NOMO-1 treated with DMSO at 0.1 percent for 48 hours (cell line): ENCODE measurements around the gene BACE1-AS.
A peak's percentile ranks its signal among the peaks of the same experiment; 100 is the strongest.

Experiments used
- DNase-seq: peaks from one replicate; lab custom pipeline; 2025; ENCODE audit not compliant: unreplicated experiment; lab: John Stamatoyannopoulos, UW

BACE1-AS gene

DNA sequence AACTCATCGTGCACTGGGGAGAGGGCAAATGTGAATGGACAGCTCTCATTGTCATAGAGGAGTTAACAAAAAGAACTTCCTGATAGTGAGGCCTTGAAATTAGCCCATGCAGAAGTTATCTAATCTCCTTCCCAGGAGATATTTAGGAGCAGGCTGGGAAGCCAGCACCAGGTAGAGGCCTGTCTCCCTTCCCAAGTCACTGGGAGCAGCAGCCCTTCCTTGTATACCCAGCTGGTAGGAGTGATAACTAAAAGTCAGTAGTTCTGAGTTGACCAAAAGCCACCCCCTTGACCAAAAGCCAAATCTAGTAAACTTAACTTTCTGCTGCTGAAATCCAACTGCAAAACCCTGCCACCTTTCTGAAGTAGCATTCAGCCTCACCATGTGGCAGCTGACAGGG lies 1.4 kb upstream of the BACE1-AS start:
- no peak for DNase-seq

DNA sequence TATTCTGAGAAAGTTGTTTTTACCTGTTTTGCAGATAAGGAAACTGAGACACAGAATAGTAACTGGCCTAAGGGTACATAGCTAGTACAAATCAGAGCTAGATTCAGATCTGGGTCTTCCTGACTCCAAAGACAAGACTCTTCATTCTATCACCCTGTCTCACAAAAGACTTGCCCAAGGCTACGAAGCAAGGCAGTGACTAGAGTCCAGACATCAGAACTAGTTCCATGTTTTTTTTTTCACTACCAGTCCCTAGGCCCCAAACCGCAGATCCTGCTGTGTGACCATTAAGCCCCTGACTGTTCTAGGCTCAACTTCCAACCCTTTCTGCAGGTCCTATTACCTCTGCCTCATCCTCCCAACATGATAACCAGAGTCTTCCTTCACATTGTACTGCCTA lies 1.5 kb downstream of the BACE1-AS start:
- no peak for DNase-seq

DNA sequence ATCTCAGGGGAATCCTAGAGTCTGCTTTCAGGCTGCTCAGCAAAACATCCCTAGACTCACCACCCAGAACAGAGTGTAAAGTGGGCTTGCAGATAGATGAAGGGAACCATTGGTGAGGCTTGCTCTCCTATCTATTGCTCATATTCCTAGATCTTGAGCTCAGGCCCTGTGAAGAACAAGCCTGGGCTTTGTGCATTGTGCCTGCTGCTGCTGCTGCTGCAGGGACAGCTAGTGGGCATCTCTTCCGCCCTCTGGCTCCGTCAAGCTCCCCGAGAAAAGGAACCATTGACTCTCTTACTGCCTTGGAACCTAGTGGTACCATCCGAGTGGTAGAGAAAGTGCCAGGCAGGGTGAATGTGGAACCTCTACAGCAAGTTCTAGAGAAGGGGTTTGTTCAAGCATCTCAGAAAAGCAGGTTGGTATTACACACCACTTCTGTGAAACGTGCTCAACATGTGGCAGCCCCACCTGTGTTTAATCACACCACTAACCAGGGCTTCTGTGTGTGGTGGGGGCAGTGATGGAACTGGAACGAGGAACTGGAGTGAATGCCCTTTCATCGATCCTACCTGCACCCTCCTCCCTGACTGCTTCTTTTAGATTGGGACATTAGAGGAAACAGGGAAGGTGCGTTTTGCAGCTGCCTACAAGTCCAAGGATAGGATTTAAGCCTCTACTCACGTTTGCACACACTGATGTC lies 4.4 kb downstream of the BACE1-AS start:
- no peak for DNase-seq

DNA sequence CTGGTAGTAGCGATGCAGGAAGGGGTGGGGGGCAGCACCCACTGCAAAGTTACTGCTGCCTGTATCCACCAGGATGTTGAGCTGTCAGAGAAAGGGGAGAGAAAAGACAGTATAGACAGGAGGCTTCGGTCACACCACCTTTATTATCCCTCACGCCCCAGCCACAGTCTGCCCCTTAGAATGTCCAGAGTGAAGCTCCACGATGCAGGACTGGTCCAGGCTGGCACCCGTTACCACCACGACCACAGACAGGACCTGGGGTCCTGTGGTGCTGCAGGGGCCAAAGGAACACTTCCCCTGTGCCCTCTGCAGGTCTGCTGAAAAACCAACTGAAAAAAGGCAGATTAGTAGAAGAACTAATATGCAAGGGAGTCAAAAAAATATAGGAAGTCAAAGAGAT lies 5.7 kb downstream of the BACE1-AS start:
- DNase-seq: no peak

DNA sequence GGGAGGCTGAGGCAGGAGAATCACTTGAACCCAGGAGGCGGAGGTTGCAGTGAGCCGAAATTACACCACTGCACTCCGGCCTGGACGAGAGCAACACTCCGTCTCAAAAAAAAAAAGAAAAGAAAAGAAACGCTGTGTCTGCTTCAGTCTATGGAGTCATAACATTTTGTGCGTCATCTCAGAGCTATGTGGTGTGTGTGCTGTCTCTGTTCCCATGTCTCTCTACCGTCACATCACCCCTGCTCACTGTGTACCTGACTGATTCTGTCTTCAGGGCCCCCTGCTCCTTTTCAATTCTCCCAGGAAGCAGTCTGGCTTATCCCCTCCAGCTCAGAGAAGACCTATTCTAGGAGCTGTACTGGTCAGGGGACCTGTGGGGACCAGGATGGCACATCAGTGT lies 7.0 kb downstream of the BACE1-AS start:
- no peak for DNase-seq

DNA sequence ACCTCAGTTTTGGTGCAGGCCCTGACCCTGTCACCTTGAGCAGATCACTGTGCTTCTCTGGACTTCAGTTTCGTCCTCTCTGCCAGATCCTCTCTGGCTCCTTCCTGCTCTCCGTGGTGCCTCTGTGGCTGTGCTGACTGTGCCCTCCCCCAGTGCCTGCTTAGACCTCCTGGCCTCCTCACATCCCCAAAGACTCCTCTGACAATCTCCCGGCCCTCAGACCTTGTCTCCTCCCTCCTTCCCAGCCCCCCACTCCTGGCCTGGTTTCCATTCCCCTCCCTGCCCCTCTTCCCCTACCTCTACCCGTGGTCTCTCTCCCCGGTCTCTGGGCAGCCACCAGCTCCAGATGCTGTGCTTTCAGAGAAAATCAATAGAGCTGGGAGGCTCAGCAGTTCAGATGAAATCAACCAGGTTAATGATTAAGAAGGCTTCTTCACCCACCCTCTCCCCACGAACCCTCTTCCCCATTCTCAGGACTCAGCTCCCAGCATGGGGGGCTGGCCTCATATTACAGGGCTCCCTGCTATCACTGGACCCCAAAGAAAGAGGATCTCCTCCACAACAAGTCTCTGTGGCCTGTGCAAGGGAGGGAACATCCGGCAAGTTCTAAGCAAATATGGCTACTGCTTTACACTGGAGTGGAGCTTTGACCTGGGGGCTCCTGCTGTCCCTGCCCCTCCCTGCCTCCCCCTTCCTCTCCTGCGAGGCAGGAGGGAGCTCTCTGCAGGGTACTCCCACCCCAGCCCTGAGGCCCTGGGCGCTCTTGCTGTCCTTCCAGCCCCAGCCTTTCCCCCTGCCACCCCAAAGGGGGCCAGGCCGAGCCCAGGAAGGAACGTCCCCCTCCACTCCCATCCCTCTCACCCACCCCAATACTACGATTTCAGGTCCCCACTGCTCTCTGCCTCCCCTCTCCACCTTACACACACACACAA lies 8.5 kb downstream of the BACE1-AS start:
- DNase-seq: no peak

DNA sequence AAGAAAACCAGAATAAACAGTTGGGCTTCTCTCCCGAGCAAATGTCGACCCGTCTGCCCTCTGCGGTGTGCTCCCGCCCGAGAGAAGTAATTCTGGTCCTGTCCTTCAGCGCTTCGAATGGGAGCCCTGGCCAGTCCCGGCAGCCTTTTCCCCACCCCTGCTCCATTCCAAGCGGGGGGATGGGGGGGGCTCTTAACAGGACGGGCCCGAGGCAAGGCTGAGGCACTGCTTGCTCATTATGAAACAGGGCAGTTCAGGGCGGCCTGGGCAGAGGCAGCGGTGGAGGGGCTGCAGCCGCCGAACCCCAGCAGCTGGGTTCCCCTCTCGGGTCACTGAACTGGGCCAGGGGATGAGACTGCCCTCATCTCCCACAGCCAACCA lies 9.1 kb downstream of the BACE1-AS start:
- DNase-seq: no peak

DNA sequence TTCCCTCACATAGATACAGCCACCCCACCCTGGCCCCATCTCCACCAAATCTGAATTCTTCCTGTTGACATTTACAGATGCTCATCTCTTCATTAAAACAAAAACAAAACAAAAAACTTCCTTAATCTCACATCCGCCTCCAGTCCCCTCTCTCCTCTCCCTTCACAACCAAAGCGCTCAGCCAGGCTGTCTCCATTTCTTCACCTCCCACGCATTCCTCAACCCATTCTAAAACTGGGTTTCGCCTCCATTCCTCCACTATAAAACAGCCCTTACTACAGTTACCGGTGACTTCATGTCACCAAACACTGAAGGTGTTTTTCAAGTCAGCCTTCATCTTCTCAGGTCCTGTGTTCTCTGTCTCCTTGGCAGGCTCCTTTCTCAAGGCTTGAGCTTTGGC lies 9.6 kb downstream of the BACE1-AS start:
- DNase-seq: no peak

DNA sequence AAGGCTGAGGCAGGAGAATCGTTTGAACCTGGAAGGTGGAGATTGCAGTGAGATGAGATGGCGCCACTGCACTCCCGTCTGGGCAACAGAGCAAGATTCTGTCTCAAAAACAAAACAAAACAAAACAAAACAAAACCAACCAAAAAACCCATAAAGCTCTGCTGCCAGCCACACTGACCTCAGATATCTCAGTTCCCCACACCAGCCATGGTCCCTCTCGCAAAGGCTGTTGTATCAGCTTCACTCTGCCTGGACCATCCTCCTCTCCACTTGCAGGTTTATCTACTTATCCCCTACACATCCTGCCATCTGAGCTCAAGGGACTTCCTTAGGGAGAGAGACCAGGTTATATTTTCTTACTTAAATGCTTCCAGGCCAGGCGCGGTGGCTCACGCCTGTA lies 11.1 kb downstream of the BACE1-AS start:
- DNase-seq: no peak

DNA sequence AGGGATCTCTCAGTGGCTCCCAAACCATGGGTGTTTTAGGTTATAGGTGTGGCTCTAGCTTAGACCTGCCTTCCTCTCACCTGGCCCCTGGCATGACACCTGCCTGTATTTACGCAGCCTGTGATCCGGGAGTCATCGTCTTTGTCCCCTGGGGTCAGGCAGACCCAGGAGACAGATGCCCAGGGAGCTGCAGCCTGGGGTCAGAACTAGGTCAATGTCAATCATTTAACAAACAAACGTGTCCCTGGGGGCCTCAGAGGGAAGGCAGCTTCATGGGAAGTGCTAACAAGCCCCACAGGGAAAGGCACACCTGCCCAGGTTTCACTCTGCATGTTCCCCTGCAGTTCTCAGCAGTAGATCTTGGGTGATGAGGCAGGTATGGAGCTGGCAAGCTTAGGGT lies 12.0 kb downstream of the BACE1-AS start:
- DNase-seq: no peak

DNA sequence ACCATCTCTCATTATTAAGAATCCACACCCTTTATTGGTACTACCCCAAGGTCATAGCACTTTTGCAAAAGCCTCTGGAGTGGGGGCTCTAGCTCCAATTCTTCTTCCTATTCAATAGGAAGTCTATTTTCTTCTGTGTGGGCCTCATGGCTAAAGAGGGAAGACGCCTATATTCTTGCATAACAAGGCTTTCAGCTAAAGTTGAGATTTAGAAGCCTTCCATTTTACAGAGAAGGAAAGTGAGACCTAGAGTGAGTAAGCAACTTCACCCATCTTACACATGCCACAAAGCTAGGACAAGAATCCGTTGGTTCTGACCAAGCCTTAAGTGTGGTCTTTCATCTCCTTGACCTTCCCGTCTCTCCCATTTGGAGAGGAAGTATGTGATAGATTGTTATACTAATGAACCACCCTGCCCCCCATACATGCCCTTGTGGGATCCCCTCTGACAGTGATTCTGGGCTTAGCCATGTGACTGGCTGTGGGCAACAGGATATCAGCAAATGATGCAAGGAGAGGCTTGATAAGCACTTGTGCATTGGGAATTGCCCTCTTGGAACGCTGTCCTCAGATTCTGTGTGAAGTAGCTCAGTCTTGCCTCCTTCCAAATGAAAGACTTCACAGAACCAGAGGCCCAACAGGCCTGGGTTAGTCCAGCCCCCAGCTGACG lies 12.6 kb downstream of the BACE1-AS start:
- peak; percentile 2 for DNase-seq

DNA sequence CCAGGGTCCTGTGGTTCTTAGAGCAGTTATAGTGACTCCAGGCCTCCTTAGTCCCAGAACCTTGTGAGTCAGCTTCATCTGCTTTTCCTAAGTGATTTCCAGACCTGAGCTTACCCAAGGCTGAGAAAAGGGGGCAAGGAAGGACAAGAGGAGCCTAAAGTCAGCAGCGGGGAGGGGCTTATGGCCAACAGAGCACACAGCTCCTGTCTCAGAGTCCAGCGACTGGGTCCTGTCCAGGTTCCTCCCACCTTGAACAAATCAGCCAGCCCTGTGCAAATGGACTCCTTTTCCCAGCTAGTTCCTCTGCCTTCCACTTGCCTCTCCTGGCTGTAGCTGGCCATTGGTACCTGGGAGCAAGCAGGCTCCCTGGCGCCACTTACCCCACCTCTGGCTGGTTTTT lies 14.0 kb downstream of the BACE1-AS start:
- DNase-seq: no peak

DNA sequence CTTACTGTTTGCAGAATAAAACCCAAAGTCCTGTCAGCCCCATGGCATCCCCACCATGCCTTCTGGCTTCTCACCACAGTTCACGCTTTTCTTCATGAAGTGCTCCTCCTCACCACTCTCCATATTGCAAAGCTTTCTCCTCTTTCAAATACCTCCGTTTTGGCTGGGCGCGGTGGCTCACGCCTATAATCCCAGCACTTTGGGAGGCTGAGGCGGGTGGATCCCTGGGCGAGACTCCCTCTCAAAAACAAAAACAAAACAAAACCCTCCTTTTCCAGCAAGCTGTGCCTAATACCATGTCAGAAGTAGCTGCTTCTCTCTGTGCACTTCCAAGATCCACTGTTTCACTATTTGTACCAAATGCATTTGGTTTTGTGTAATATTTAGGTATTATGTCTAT lies 18.2 kb downstream of the BACE1-AS start:
- no peak for DNase-seq

DNA sequence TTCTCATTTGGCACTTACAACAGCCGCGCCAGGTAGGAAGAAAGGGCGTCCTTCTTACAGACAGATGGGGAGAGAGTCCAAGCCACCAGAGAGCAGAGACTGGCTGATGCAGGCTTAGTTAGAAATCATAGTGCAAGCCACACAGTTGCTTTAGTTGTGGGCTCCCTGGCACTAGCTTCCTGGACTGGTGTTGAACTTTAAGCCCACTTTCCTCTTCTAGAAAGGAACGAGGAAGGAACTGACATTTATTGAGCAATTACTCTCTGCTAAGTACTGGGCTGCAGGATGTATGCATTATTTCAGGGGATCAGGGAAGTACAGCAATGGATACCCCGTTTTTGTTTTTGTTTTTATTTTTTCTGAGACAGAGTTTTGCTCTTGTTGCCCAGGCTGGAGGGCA lies 21.9 kb downstream of the BACE1-AS start:
- peak; percentile 60 for DNase-seq

DNA sequence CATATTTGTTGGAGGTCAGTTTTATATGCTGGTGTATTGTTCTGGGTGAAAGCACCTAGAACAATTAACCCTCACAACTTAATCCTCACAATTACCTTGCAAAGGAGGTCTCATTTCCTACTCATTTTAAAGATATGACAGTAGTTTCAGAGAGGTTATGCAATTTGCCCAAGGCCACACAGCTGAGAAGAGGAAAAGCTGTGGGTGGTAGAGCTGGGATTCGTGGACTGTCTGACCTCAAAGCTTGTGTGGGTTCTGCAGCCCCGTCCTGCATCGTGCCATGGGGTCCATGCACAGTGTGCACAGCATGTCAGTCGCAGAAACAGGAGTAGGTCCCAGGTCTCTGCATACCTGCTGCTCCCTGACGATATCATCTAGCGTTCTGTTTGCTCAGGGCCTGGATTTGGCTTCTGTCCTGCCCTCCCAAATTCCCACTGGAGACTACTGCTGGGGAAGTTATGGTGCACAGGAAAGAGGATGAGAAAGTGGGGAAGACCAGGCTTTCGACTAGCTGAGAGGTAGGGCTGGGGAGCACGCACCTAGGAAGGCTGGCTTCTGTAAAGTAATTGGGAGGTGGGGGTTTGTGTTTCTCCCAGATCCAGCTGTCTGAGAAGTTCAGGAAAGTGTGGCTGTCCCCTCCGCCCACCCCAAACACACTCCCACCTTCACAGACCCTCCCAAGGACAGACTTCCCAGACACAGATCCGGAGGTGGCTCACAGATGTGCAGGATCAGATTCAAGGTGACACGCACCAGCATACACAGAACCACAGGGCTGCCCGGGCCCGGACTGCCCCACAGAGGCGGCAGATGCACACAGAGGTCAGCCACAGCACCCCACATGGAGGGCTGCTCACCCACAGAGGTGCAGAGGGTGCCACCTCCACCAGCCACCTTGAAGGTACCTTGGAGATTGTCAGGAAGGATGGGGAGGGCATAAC lies 23.0 kb downstream of the BACE1-AS start:
- DNase-seq: no peak

DNA sequence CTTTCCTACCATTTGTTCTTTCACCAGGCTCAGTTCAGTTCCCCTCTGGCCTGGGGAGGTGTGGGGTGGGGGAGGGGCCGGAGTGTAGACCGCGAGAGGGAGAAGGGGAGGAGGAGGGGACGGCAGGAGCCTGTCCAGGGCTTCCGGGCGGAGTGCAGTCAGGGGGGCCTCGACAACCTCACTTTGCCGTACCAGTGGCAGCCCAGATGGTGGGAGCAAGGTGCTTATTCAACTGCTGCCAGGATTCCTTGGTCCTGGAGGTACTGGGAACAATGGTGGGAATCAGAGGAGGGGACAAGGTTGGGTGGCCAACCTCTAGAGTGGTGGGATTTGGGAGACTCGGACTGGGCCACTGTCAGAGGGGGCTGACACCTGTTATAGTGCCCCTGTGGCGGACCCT lies 23.7 kb downstream of the BACE1-AS start:
- no peak for DNase-seq

DNA sequence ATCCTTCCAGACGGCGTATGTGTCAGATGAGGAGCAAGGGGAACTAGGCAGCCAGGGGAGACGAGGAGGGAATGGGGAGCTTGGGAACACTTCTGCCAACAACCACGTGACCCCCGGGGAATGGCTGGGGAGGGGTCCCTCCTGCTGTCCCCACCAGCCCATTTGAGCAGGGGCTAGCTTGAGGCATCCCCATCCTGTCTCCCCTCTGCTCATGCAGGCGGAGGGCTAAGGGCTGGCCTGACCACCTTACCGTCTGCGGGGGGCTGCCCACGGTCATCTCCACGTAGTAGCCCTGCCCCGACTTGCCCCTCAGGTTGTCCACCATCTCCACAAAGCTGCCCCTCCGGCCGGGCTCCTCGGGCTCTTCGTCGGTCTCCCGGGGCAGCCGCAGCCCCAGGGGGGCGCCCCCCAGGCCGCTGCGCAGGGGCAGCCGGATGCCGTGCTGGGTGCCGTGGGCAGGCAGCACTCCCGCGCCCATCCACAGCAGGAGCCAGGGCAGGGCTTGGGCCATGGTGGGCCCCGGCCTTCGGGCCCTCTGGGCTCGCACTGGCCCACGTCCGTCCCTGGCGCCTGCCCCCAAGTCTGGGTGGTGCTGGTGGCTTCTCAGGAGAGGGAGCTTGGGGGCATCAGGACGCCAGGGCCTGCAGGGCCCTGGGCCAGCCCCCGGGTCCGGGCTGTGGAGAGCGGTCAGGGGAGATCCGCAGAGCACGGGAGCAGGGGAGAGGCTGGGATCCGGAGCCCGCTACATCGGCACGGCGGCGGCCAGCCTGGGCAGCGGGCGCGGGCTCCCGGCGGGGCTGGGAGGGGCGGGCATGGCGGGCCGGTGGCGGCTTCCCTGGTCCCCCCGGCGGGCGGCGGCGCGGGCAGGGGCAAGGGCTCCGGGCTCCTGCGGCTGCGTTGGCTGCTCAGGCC lies 24.4 kb downstream of the BACE1-AS start:
- DNase-seq: no peak

DNA sequence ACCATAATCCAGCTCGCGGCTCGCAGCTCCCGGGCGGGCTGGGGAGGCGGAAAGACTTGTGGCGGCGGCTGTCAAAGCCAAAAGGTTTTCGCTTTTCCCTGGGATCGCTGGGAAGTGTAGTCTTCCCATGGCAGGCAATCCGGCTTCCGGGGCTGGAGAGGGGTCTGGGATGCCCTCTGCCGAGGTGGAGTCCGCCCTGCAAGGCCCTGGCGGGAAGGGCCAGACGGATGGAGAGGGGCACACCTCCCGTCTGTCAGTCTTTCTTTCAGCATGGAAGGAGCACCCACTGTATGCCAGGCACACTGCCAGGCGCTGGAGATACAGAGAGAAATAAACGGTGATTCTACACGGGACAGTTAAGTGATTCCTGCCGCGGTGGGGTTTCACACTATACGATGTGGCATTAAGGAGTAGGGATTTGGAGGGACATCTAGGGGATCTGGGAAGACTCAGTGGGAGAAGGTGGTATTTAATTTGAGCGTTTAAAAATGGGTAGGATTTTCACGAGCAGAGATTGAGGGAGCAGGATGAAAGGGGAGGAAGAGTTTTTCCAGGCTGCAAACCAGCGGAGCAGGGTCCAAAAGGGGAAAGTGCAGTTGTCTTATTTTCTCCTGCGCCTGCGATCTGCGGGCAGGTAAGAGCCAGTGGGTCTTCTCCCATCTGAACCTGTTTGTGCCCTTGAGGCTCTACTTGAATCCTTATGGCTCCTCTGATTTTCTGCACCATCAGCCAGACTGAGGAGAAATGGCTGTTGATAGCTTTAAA lies 25.2 kb downstream of the BACE1-AS start, which contains the start of gene BACE1:
Gene BACE1, minus strand, starts transcription at position 60 of the 765 bp plus-strand sequence. CDS start 461 bp downstream, outside the sequence.
- peak; percentile 10 for DNase-seq

DNA sequence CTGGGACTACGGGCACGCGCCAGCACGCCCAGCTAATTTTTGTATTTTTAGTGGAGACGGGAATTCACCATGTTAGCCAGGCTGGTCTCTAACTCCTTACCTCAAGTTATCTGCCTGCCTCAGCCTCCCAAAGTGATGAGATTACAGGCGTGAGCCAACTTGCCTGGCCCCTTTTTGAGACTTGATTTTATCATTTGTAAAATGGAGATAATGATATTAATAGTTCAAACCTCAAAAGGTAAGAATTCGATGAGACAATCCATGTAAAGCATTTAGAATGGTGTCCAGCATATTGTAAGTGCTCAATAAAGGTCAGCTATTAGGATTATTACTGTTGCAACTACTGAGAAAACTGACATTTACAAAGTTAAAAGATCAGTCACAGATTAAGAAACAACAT lies 27.6 kb downstream of the BACE1-AS start:
- DNase-seq: no peak
